ENCODE results near the gene RYR3.

Gene RYR3

GRCh38 chr15:33710748-33711147 lies 400.0 kb downstream of the RYR3 start:
- no peak for DNase-seq (ENCODE audit: low spot score)

DNA sequence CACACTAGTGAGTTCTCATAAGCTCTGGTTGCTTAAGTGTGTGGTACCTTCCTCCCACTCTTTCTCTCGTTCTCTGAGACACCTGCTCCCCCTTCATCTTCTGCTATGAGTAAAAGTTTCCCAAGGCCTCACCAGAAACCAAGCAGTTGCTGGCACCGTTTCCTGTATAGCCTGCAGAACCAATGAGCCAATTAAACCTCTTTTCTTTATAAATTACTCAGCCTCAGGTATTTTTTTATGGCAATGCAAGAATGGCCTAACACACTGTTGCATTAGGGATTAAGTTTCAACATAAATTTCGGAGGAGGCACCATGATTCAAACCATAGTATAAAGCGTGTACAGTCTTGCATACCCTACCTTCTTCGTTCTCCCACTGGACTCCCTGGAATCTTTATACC lies 405.3 kb downstream of the RYR3 start:
- no peak for DNase-seq (ENCODE audit: low spot score)

- no peak for DNase-seq (ENCODE audit: low spot score)
Observed at GRCh38 chr15:33720952-33721351, 410.2 kb downstream of the RYR3 start.

DNA sequence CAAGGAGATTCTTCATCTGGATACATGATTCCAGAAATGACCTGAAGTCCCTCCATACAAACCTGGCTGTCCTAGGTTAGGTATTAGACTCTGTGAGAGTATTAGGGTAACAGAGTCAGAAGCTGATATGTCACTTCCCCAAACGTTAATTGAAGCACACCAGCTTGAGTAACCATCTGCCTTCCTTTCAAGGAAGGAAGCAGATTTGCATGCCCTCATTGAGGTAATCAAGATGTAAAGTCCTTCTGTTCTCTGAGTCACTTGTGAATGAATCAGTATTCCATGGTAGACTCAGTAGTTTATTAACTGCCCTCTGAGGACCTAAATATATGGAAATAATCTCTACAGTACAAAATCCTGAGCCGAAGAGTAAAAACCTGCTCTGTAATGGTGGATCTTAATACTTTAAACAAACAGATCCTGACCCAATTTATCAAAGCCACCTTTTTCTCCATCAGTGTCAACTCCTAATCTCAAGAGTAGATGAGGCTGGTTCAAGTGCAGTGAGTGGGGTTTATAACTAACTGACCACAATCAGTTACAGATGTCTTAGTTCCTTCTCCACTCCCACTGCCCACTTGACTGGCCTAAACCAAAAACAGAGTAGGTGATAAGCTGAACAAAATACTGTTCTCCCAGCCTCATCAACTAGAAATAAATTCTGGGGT lies 411.4 kb downstream of the RYR3 start:
- DNase-seq (ENCODE audit: low spot score): no peak

- DNase-seq (ENCODE audit: low spot score): no peak
Observed at GRCh38 chr15:33722673-33723015, 411.9 kb downstream of the RYR3 start.

GRCh38 chr15:33724321-33725036 lies 413.7 kb downstream of the RYR3 start:
- DNase-seq (ENCODE audit: low spot score): no peak

DNA sequence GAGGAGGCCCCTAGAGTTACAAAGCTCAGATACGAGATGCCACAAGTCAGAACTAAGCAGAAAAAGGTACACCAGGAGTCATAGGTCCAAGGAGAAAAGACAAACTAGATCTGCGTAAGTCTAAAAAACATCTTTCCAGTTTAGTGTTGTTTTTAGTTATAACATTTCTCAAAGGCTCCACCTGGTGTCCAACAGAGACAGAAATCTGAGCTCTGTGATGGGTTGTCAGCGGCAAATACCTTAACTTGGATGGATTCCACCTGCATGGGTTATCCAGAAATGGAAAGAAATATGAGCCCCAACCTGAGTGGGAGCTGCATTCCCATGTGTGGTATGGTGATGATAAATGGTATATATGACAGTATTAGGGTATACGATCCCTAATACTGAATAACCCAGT lies 418.9 kb downstream of the RYR3 start:
- no peak for DNase-seq (ENCODE audit: low spot score)

DNA sequence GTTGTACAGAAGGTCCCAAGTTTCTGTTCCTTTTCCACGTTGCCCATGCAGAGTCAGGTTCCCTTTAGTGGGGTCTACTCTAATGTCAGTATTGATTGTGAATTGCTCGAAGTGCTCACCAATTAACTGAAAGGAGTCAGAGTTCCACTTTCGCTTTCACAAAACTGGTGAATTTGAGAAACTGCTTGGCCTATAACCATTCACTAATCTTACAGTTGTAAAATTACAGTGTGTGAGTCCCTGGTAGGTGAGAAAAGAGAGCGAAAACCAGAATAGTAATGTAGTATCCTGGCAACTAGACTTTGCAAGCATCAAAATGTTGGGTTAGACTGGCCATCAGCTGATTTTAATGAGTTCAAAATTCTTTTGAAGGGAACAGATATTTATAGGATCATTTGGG lies 420.0 kb downstream of the RYR3 start:
- DNase-seq (ENCODE audit: low spot score): no peak

- DNase-seq (ENCODE audit: low spot score): no peak
Observed at GRCh38 chr15:33735143-33735542, 424.4 kb downstream of the RYR3 start.

GRCh38 chr15:33735637-33736247 lies 425.0 kb downstream of the RYR3 start:
- no peak for DNase-seq (ENCODE audit: low spot score)

DNA sequence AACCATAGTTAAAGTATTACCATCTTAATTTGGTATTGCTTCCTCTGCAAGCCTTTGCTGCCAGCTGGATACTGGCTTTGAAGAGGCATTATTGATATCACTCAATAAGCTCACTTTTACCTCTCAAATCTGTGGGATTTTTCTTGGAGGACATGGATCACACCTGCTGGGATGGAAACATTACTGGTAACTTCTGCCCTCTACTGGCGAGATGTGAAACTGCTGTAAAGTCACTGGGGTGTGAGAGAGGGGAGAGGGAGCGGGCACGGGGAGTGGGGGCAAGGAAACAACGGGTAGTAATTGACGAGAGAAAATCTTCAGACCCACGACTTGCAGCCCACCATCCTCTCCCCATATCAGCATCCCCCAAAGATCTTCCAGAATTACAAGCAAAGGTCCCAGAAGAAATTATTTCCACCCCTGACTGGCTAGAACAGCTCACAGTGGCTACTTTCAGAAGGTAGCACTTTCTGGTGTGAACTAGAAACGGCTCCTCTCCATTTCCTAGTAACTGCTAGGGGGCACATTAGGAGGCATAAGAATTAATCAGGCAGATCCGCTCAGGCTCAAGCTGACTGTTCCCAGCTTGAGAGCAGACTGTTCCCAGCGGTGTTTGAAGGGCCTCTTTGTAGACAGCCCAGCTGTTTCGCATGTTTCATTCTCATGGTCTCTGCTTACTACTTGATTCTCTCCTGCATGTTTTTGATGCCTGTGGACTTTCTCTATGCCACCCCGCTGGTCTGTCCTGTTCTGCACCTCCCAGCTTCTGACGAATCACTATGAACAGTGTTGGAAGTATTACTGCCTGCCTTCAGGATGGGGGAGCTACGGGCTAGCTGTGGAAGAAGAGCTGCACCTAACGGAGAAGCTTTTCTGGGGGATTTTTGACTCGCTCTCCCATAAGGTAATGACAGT lies 427.2 kb downstream of the RYR3 start:
- peak; percentile 52 for DNase-seq (ENCODE audit: low spot score)

- no peak for DNase-seq (ENCODE audit: low spot score)
Observed at GRCh38 chr15:33738941-33739664, 428.3 kb downstream of the RYR3 start.

- no peak for DNase-seq (ENCODE audit: low spot score)
Observed at GRCh38 chr15:33742306-33742705, 431.5 kb downstream of the RYR3 start.

DNA sequence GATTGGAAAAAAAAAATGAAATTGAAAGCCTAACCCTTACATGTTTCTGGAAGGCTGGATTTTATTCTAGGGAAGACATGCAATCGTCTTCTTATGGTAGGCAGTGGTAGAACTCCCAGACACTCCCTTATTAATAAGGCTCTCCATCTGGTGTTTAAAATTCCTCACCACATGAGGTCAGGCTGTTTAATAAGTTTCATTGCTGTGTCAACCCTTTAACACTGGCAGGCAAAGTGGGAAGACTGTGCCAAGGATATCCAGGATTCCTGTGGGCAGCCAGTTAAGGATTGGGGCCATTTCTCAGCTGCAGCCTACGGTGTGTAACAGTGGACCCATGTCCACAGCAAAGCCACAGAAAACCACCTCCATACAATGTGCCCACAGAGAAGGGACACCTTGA lies 432.0 kb downstream of the RYR3 start:
- peak; percentile 20 for DNase-seq (ENCODE audit: low spot score)

GRCh38 chr15:33746203-33746602 lies 435.4 kb downstream of the RYR3 start:
- no peak for DNase-seq (ENCODE audit: low spot score)

DNA sequence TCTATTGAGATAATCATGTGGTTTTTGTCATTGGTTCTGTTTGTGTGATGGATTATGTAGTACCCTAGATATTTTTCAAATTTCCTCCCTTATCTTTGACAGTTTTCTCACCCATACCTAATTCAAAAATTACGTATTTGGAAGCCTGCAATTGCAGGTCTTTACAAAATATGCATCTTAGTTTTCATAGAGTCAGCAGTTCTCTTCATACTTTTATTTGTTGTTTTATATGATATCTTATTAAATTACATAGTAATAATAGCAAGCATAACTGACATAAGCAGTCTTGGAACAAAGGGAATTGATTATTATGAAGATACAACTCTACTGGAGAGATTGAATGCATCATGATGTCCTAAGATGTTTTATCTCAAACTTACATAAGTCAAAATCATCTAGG lies 442.2 kb downstream of the RYR3 start:
- DNase-seq (ENCODE audit: low spot score): no peak

DNA sequence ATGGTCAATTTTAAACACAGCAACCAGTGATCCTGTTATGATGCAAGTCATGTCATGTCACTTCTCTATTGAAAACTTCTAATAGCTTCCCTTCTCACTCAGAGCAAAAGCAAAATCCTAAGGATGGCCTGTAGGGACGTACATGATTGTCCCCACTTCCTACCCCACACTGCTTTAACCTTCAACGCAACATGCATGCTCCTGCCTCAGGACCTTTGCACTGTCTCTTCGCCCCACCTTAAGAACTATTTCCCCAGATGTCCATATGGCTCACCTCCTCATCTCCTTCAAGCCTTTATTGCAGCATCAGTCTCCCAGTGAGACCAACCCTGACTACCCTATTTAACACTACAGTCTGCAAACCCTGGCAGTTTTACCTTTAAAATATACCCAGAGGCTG lies 443.5 kb downstream of the RYR3 start:
- DNase-seq (ENCODE audit: low spot score): no peak

GRCh38 chr15:33756961-33757360 lies 446.2 kb downstream of the RYR3 start:
- DNase-seq (ENCODE audit: low spot score): no peak

GRCh38 chr15:33757516-33758232 lies 446.9 kb downstream of the RYR3 start:
- DNase-seq (ENCODE audit: low spot score): no peak

GRCh38 chr15:33766389-33766788 lies 455.6 kb downstream of the RYR3 start:
- peak; percentile 29 for DNase-seq (ENCODE audit: low spot score)

- no peak for DNase-seq (ENCODE audit: low spot score)
Observed at GRCh38 chr15:33768670-33769190, 458.0 kb downstream of the RYR3 start.
